Right kidney (tissue), 1 donor: ENCODE measurements around the gene IGF1.

ENCODE experiments used
- DNase-seq: peaks from one replicate; pipeline ENCODE4 v3.0.0-alpha.2; 2016

IGF1 gene

DNA sequence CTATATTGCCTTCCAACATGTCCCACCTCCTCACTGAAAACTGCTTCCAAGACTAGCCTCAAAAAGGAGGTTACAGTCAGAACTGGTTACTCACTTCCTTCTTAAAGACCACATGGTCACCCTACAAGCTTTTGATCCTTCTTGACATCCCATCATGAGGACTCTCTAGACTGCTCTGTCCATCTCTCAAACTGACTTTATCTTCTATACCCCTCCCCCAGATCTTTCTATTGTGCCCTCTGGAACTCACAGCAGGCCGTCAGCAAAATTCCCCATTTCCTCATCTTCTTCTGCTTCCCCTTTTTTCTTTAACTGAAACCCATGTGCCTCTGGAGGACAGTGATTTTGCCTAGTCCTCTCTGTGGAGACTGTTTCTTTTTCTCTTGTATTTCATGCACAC lies 18.1 kb upstream of the IGF1 start:
- DNase-seq = no peak

- no peak for DNase-seq
These were observed 17.4 kb upstream of the IGF1 start for GRCh38 chr12:102497743-102498142.

DNA sequence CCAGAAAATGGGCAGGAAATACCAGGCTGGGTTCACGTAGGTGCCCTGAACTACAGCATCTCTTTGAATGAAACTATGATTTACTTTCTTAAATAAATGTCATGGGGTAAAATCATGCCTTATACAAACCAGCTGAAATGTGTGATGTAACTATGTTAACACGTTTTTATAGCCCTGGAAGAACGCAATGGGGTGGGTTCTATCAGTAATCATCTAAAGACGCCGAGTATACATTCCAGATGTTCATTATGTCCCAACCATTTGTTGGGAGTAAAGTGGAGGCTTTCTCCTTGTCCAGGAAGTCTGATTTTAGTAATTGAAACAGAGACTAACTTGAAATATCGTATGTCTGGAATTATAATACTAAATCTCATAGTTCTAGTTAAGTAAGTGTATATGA lies 16.2 kb upstream of the IGF1 start:
- no peak for DNase-seq

GRCh38 chr12:102487226-102487625 lies 6.9 kb upstream of the IGF1 start:
- DNase-seq = no peak

DNA sequence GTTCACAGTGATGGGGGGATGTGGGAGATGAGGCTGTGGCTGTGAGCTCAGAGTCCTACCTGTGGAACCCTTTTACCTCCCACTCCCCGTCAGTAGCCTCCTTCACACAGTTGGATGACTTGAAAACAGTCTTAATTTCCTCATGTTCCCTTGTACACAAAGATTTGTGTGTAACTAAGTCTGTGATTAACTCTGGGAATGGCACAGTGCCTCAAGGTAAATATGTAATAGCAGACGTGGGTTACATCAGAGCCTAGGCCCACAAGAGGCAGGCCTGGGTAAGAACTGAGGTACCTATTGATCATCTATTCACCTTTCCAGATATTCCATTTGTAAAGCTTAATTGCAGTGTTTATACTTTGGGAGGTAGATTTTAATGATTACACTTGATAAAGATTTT lies 5.8 kb upstream of the IGF1 start:
- no peak for DNase-seq

DNA sequence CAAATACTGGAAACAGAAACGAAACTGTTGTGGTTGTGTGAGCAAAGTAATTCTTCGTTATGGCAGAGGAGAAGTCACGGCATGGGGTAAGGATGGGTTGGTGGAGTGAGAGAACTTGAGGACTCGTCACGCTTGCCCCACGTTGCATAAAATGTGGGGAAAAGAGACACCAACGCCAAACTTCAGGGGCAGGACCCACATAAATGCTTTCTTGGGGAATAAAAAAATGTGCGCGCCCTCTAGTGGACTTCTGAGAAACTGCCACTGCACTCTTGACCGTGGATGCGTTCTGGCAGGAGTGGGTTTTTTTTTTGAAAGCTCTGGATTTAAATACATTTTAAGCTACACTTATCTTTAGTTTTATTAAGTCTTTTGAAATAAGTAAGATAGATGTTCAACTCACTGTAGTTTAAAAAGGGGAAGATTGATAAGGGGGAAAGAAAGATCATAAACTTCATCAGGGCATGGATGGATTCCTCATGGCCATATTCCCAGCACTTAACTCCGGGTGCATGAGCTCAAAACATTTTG lies 4.1 kb upstream of the IGF1 start:
- DNase-seq = peak; percentile 49

DNA sequence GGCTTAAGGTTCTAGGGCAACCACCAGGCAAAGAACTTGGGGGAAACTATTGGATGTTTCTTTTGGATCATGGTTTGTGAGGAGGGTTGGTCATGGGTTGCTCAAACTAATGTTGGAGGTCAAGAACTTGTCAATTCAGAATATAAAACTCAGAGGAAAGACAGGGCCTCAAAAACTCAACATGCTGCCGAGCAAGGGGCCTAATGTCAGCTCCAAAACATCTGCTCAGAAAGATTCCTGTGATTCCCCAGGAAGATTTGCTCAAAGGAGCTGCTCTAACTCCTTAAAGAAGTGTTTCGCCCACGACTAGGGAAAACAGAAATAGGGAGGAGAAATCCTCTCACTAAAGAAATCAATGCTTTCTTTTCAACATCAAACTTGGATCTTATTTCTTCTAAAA lies 3.7 kb upstream of the IGF1 start:
- DNase-seq = no peak

DNA sequence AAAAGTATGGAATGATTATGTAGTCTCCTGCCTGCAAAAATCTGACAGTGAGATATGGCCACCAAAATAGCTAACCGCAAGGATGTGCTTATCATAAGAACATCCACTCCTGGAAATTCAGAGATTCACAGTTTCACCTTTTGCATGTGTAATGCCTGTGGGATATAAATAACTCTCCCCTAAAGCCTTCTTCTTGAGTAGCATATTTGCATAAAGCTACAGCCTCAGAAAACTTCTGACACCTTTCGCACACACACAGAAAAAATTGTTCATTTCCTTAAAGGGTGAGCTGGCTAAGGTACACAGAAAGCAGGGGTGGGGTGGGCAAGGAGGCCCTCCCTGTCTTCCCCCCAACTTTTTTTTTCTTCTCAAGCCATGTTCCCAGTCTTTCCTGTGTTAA lies 3.1 kb upstream of the IGF1 start:
- DNase-seq = no peak

DNA sequence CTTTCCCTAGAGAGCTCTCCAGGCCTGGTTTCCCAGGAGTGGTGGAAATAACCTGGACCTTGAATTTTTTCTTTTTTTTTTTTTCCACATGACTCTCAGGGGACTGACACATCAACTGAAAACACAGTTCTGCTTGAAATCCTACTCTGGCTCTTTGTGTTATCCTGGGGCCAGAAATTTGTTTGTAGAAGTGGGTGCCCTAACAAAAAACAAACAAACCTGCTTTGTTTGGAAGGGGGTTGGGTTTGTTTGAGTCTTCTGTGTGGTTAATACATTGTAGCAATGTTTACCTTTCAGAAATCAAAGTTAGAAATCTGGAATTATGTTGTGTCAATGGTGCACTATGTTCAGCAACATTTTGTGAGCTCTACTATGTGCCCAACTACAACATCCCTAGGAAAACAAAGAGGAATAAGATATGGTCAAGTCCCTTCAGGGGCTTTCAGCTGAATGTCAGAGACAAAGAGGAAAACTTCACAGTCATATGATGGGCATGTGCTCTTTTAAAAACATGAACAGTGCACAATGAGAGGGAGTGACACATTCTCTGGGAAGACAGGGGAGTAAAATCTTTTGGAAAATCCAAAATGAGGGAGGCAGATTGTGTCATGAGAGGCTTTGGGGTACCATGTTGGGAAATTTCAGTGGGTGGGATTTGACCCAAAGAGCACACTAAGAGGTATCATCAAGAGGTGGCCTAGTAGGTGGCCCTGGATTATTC lies 1.5 kb upstream of the IGF1 start:
- DNase-seq = no peak

GRCh38 chr12:102479939-102480338 lies 424 bp downstream of the IGF1 start:
- DNase-seq = no peak

GRCh38 chr12:102479099-102479885 lies 1.1 kb downstream of the IGF1 start:
- DNase-seq = no peak

- DNase-seq = no peak
These were observed 1.8 kb downstream of the IGF1 start for GRCh38 chr12:102478405-102479098.

DNA sequence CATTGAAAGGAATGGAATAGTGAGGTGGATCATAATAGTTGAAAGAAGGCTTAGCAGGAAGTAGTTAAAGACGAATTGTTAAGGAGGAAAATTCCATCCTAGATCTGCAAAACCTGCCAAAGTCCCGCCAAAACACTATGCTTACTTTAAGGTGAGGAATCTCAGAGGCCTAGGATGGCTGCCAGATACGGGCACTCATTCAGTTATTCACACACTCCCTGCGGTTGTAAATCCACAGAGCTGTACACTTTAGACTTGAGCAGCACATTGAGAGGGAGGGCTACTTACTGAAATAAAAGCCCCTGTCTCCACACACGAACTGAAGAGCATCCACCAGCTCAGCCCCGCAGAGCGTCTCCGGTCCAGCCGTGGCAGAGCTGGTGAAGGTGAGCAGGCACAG lies 5.0 kb downstream of the IGF1 start:
- no peak for DNase-seq

DNA sequence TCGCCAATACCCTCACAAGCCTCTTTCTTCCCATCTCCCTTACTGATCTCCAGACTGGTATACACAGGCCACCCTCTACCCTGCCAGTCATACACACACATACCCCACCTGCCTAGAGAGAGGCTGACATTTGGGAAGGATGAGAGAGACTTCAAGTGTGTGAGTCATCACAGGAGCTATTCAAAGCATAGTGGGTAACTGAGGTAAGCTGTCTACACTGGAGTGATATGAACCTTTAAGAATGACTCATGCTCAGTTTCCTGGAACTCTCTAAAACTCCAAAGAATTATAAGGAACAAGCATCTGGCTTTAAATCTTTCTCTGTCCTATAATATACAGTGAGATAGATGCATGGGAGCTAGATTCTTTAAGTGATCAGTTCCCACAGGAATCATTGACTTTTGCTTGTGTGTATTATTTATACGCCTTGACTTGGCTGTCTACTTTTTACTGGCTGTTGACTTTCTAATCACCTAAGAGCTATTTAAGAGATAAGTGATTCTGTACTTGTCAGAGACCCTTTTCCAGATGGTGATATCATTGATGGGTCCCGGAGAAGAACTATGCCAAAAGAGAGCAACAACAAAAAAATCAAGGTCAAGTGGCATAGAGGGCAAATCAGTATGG lies 5.8 kb downstream of the IGF1 start:
- DNase-seq = no peak

GRCh38 chr12:102472496-102472895 lies 7.9 kb downstream of the IGF1 start:
- no peak for DNase-seq

- no peak for DNase-seq
These were observed 8.8 kb downstream of the IGF1 start for GRCh38 chr12:102471556-102471955.

GRCh38 chr12:102470945-102471344 lies 9.4 kb downstream of the IGF1 start:
- DNase-seq = no peak

DNA sequence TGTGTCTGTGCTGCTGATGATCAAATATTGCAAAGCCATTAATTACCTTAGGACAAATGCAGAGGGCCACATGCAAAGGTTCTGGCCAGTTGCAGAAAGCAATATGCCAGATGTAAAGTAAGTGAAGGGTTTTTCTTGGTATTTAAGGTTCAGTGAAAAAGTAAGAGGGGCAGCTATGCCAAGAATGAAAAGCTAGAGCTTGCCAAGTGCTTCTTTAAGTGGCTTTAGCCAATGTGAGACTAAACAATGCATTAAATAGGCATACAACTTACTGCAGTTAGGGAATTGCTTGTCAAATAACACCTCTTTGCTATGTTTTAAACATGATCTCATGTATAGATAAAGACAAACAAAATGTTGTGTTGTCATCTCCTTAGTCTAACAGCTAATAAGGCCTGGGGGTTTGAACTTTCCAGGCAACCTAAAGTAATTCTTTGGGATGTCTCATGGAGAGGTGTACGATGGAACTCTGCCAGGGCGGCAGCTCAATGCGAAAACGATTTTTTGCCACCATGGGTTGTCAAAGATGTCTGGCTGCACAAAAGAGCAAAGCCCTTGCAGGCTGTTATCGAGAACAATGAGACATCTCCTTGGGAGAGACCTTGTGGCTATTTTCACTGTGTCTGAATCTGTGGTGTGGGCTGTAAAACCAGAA lies 12.0 kb downstream of the IGF1 start:
- no peak for DNase-seq

- no peak for DNase-seq
These were observed 14.4 kb downstream of the IGF1 start for GRCh38 chr12:102465762-102466560.

DNA sequence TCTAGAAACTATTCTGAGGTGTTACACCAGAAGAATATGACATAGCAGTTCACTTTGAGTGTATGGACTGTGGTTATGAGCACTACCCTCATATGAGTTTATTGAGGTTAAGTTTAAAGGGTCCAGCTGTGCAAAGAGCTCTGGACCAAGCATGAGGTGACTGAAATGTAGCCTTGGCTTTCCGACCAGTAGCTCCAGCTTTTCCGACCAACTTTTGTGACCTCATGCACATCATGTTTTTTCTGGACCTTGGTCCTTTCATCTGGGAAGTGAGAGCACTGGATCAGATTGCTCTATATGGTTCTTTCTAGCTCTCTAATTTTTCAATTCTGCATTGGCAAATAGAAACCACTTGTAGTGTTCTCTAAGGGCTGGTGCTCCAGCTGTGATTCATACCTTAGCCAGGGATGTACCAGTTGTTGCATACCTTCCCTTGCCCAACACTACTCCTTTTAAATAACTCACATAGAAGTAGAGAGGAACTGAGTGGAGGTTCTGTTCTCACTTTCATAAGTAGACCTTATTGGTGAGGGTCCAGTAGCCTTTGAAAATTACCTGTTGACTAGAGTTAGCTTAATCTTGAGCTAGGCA lies 16.6 kb downstream of the IGF1 start:
- no peak for DNase-seq
